Vagina (tissue), 2 donors: ENCODE measurements around the gene NKX6-2. TPM values are rescaled to one million over a fixed set of nuclear protein-coding genes. Genes with fewer than 3 reads are reported as not detected.

Experiments used
- DNase-seq, 2 donors: peaks; one replicate each; pipeline ENCODE4 v3.0.0-alpha.2; 2017; ENCODE audit errors: extremely low spot score in 2 of 2
- H3K27ac ChIP-seq: fragments of 200-600 bp; sonication (generic); one replicate; pipeline ENCODE4 v1.5.1; 2019
- H3K27me3 ChIP-seq: fragments of 200-600 bp; sonication (generic); one replicate; pipeline ENCODE4 v1.5.1; 2019
- H3K36me3 ChIP-seq, 2 donors: fragments of 200-600 bp; sonication (generic); one replicate each; pipeline ENCODE4 v1.5.1; 2017 to 2019
- H3K4me1 ChIP-seq: fragments of 200-600 bp; sonication (generic); one replicate; pipeline ENCODE4 v1.5.1; 2019
- H3K4me3 ChIP-seq, 2 donors: fragments of 200-600 bp; sonication (generic); 1 replicate in 1 of 2; 2 replicates in 1 of 2; pipeline ENCODE4 v1.5.1; 2016 to 2019
- H3K9me3 ChIP-seq: fragments of 200-600 bp; sonication (generic); one replicate; pipeline ENCODE4 v1.5.1; 2019
- CTCF ChIP-seq, 3 experiments: fragments of 450-650 bp in 2 of 3; fragments of 200-600 bp in 1 of 3; sonication (generic) in 1 of 3; IDR thresholded peaks; one replicate each; pipeline ENCODE4 v1.5.1; 2017 to 2019; ENCODE audit warnings: antibody characterized with exemption in 3 of 3, mild to moderate bottlenecking in 2 of 3, moderate library complexity in 2 of 3
- POLR2A ChIP-seq, 2 donors: fragments of 450-650 bp; IDR thresholded peaks; one replicate each; pipeline ENCODE4 v1.6.1; 2017; ENCODE audit warnings: antibody characterized with exemption in 2 of 2, mild to moderate bottlenecking in 2 of 2, moderate library complexity in 2 of 2
- POLR2AphosphoS5 ChIP-seq, 2 donors: sonication (generic); formaldehyde crosslinking; IDR thresholded peaks; one replicate each; pipeline ENCODE4 v1.9.0; 2017; ENCODE audit warnings: antibody characterized with exemption in 2 of 2, mild to moderate bottlenecking in 2 of 2, low read depth in 1 of 2; ENCODE audit not compliant: insufficient read depth in 1 of 2
- intact Hi-C: fragments of 100-400 bp; cut with DNase I; formaldehyde crosslinking; loops from one replicate; pipeline ENCODE4 v1.15.1; 2023
- total RNA-seq: library from RNA; depleted of rRNA; stranded (reverse); fragments of >200 nt; gene quantifications from one replicate; pipeline ENCODE4 v1.2.3, GENCODE V29; 2016

Gene NKX6-2
- total RNA-seq, 1 donor from 2014 or later: 0.49 TPM

GRCh38 chr10:132780356-132780755, 5.6 kb downstream of the NKX6-2 start:
- no peaks in the 10 kb centered on the region for H3K9me3 ChIP-seq
- no peak for TF ChIP-seq CTCF (IDR thresholded peaks at IDR 0.05)
- TF ChIP-seq POLR2AphosphoS5 (IDR thresholded peaks at IDR 0.05; ENCODE audit: insufficient read depth in 1 of 2, low read depth in 1 of 2): no peak
- TF ChIP-seq POLR2A (IDR thresholded peaks at IDR 0.05): no peak
- no peak for DNase-seq
- no peak overlapping the region for H3K4me3 ChIP-seq
- intact Hi-C loops: no loop called here
- peaks cover 5% of the 10 kb centered on the region for H3K27me3 ChIP-seq
- H3K27ac ChIP-seq: no peak overlapping the region
- H3K4me1 ChIP-seq: no peaks in the 10 kb centered on the region
- peaks cover 0 to 40% of the 10 kb centered on the region in 2 donors for H3K36me3 ChIP-seq

DNA sequence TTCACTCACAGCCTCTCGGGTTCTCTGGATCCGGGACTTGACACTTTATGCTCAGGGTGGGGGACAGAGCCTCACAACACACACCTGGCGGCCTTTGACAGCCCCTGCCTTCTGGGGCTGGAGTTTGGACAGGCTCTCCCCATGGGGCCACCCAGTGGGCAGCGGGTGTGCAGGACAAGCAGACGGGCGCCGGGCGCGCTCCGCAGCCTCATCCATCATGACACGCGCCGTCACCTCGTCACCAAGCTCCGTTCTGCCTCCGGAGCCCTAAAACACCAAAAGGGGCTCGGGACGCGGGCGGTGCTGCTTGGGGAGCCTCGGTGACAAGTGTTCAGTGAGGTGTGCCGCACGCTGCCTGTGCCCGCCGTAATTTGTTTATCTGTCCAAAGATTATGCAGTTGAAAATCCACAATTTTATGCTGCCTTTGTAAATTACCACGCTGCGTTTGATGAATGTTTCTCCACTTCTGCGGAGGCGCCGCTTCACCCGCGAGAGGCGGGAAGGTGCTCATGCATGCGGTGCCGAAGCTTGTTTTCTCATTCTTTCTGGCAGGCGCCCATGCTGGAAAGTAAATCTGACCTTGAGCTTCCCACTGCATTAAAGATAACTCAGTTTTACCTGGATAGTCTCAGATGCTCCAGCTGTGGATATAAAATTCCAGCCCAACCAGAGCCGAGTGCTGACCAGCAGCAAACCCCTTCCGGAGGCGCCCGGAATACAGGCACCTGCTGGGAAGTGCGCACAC, 6.2 kb downstream of the NKX6-2 start:
- H3K4me3 ChIP-seq: no peak overlapping the region
- no peaks in the 10 kb centered on the region for H3K4me1 ChIP-seq
- H3K27me3 ChIP-seq: peaks cover 5% of the 10 kb centered on the region
- intact Hi-C loops: no loop called here
- TF ChIP-seq CTCF (IDR thresholded peaks at IDR 0.05): no peak
- TF ChIP-seq POLR2AphosphoS5 (IDR thresholded peaks at IDR 0.05; ENCODE audit: insufficient read depth in 1 of 2, low read depth in 1 of 2): no peak
- no peak for TF ChIP-seq POLR2A (IDR thresholded peaks at IDR 0.05)
- peaks cover 0 to 40% of the 10 kb centered on the region in 2 donors for H3K36me3 ChIP-seq
- no peak overlapping the region for H3K27ac ChIP-seq
- no peak for DNase-seq
- no peaks in the 10 kb centered on the region for H3K9me3 ChIP-seq

GRCh38 chr10:132777441-132777840, 8.5 kb downstream of the NKX6-2 start:
- Histone ChIP-seq H3K4me3 (no peak overlapping the region), H3K36me3 (peaks cover 0 to 35% of the 10 kb centered on the region in 2 donors), H3K9me3 (no peaks in the 10 kb centered on the region), H3K4me1 (no peaks in the 10 kb centered on the region), H3K27ac (no peak overlapping the region), H3K27me3 (no peaks in the 10 kb centered on the region)
- intact Hi-C loops: no loop called here
- TF ChIP-seq POLR2A (IDR thresholded peaks at IDR 0.05) (no peak), POLR2AphosphoS5 (IDR thresholded peaks at IDR 0.05; ENCODE audit: insufficient read depth in 1 of 2, low read depth in 1 of 2) (no peak), CTCF (IDR thresholded peaks at IDR 0.05) (no peak)
- no peak for DNase-seq

GRCh38 chr10:132776821-132777220, 9.1 kb downstream of the NKX6-2 start:
- no peak for TF ChIP-seq POLR2A (IDR thresholded peaks at IDR 0.05)
- no peak for TF ChIP-seq POLR2AphosphoS5 (IDR thresholded peaks at IDR 0.05; ENCODE audit: insufficient read depth in 1 of 2, low read depth in 1 of 2)
- TF ChIP-seq CTCF (IDR thresholded peaks at IDR 0.05): no peak
- Histone ChIP-seq H3K27ac (no peak overlapping the region), H3K36me3 (peaks cover 0 to 29% of the 10 kb centered on the region in 2 donors), H3K9me3 (no peaks in the 10 kb centered on the region), H3K4me3 (no peak overlapping the region), H3K27me3 (no peaks in the 10 kb centered on the region), H3K4me1 (no peaks in the 10 kb centered on the region)
- no peak for DNase-seq
- intact Hi-C loops: no loop called here

DNA sequence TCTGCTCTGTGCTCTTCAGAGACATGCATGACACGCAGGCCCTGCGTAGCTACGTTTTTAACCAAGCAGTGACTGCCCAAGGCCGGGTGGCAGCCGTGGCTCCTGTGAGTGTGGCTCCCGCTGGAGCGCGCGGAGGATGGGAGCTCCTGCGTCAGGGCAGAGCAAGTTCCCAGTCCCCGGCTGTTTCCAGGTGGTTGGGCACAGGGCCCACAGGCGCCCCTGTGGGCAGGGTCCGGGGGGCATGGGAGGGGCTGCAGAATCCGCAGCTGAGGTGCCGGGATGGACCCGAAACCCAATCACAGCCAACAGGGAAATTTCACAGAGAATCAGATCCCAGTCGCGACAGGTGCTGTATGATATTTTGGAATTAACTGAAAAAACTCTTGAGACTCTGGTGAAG, 9.8 kb downstream of the NKX6-2 start:
- Histone ChIP-seq H3K4me3 (no peak overlapping the region), H3K27me3 (no peaks in the 10 kb centered on the region), H3K36me3 (peaks cover 0 to 22% of the 10 kb centered on the region in 2 donors), H3K4me1 (no peaks in the 10 kb centered on the region), H3K27ac (no peak overlapping the region), H3K9me3 (no peaks in the 10 kb centered on the region)
- intact Hi-C loops: no loop called here
- no peak for TF ChIP-seq CTCF (IDR thresholded peaks at IDR 0.05)
- TF ChIP-seq POLR2A (IDR thresholded peaks at IDR 0.05): no peak
- TF ChIP-seq POLR2AphosphoS5 (IDR thresholded peaks at IDR 0.05; ENCODE audit: insufficient read depth in 1 of 2, low read depth in 1 of 2): no peak
- no peak for DNase-seq
